NB4 (cell line): ENCODE measurements around the gene GSC2.

ENCODE experiments used
- CTCF ChIP-seq: IDR thresholded peaks from one replicate; pipeline ENCODE4 v1.5.1; 2012; ENCODE audit warnings: low read depth, low read length
- POLR2A ChIP-seq: IDR thresholded peaks from 2 replicates; pipeline ENCODE4 v1.6.1; 2011; ENCODE audit warnings: mild to moderate bottlenecking; ENCODE audit not compliant: insufficient read length; ENCODE audit errors: extremely low read depth

- TF ChIP-seq POLR2A (no peak), CTCF (no peak)
Measured at GRCh38 chr22:19107730-19108074, 42.4 kb downstream of the GSC2 start.
